OCI-M1 (cell line): Measurements from ENCODE around the gene UBE2E3.
"Not testable (repeated sequence)": the region's sequence is repeated elsewhere in the genome, so short reads cannot be mapped to it uniquely, and the experiment has no call there.

ENCODE experiments used
- DNase-seq: peaks from one replicate; lab custom pipeline; 2025; lab: John Stamatoyannopoulos, UW

Gene UBE2E3

DNA sequence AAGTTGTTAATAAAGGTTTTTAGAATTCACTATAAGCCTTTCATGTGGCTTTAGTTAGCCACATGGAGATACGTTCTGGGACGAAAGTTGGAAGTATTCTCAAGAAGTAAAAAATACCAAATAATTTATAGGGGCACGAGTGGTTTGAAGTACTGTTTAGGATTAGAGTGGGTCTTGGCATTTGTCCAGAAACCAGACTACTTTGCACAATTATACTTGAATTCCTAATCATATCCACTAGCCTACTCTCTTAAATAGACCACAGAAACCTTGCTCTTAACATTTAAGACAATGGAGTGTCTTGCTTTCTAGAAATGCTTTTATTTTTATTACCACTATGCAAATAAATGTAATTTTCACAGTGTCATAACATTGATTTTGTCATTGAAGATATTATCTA lies 44.6 kb downstream of the UBE2E3 start:
- no peak for DNase-seq

DNA sequence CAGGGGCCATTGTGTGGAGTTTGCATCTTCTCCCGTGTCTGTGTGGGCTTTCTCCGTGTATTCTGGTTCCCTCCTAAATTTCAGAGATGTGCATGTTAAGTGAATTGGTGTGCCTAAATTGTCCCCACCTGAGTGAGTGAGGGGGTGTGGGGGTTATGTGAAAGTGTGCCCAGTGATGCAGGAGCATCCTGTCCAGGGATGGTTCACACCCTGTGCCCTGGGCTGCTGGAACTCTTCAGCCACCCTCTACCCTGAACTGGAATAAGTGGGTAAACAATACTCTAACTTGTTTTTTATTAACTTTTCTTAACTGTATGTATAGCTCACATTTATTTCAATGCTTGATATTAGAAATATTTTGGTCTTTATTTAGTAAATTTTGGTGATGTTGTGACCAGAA lies 56.0 kb downstream of the UBE2E3 start:
- no peak for DNase-seq

GRCh38 chr2:181036848-181037603 lies 56.6 kb downstream of the UBE2E3 start:
- DNase-seq = no peak

GRCh38 chr2:181037922-181038321 lies 57.5 kb downstream of the UBE2E3 start:
- DNase-seq = no peak

- no peak for DNase-seq
Measured at GRCh38 chr2:181038796-181039195, 58.4 kb downstream of the UBE2E3 start.

DNA sequence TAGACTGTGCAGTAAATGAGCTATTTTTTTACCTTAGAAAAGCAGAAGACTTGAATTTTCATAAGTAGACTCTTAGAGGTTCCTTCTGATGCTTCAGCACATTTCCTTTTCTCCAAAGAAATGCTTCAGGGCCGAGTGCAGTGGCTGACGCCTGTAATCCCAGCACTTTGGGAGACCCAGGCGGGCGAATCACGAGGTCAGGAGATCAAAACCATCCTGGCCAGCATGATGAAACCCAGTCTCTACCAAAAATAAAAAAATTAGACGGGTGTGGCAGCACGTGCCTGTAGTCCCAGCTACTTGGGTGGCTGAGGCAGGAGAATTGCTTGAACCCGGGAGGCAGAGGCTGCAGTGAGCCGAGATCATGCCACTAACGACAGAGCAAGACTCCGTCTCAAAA lies 60.4 kb downstream of the UBE2E3 start:
- not testable (repeated sequence) for DNase-seq

GRCh38 chr2:181041661-181042060 lies 61.3 kb downstream of the UBE2E3 start:
- DNase-seq = no peak

DNA sequence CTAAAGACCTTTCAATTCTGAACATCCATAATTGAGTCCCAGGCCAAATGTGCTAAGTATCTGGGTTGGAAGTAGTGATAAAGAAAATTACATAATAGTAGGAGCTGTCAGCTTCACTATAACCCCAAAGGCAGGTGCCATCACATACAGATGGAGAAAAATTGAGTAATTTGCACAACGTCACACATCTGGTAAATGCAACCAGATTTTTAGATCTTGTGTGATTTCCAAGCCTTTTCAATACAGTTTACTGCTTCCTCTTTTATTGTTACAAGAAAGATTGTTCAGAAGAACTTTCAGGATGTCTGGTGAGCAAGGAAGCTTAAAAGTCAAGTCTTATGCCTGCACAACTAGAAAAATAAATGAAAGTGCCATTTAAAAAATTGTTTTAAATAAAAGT lies 62.3 kb downstream of the UBE2E3 start:
- no peak for DNase-seq

DNA sequence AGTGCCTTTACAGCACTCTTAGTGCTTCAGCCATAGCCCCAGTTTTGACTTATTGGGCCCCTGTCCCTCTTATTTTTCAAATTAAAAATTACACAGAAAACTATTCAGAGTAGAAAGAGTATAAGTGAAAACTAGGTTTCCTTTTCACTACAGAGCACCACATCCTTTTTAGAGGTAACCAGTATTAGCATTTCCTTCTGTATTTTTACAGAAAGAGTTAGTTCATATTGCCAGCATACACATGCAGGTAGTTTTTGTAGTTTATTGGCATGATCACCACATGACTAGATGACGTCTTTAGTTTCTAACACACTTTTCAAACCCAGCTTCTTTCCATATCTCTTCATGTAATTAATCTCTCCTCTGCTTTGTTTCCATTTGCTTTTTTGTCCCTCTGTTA lies 66.4 kb downstream of the UBE2E3 start:
- no peak for DNase-seq

- no peak for DNase-seq
Measured at GRCh38 chr2:181047829-181048228, 67.4 kb downstream of the UBE2E3 start.

DNA sequence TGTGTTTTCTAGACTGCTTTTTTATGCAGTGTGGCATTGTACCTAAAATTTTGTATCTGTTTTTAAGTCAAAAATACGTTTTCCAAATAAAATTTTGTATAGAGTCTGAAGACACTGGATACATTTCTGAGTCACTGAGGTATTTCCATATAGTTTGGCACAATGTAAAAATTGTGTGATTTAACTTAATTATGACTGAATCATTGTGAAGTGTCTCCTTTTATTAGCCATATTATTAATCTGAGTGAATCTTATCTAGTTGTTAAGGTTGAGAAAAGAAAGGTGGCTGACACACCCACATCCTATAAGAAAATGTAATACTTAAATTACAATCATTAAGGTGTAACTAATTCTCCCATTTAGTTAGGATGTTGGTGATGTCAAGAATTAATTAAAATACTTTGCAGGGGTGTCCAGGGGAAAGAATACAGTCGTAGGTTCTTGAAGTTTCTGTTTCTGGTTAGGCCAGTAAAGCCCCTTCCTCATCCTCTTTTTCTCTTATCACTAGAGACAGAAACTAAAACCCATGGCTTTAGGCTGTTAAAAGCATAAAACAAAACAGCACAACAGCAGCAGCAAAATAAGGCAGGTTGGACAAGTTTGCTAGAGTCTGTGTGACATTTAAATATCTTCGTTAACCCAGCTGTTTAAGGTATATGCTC lies 71.6 kb downstream of the UBE2E3 start:
- DNase-seq = peak; percentile 65

DNA sequence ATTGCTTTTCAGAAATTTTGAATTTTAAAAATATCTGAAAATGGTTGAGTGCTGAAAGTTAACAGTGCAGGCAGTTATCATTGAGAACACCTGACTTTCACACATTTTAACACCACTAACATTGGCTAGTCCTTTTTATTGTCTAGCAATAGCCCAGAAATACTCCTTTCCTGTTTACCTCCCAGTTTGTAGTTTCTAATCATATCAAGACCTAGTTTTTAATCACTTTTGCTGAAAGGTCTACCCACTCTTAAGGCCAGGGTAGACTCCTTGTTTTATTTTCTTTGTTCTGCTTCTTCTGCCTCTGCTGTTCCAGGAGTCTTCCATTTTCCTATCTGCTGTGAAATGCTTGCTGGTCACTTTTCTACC lies 72.1 kb downstream of the UBE2E3 start:
- no peak for DNase-seq

GRCh38 chr2:181054256-181054655 lies 73.9 kb downstream of the UBE2E3 start:
- no peak for DNase-seq

GRCh38 chr2:181054843-181055242 lies 74.4 kb downstream of the UBE2E3 start:
- DNase-seq = no peak

GRCh38 chr2:181058378-181059269 lies 78.2 kb downstream of the UBE2E3 start:
- peak; percentile 78 for DNase-seq

GRCh38 chr2:181063696-181064095 lies 83.3 kb downstream of the UBE2E3 start:
- no peak for DNase-seq

DNA sequence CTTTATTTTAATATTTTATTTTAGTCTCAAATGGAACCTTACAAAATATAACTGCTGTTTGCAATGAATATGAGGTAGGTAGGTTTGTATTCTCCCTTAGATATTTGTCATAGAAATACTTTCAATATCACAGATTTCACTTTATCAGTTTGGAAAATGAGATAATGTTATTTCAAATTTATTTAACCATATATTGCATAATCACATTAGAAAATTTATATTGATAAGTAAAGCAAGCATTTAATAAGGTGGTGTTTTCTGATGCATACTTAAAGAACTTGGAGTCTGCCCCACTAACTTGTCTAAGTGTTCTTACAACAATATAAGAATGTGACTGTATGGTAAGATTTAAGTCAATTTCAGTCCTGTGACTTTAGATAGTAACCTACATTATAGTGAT lies 85.1 kb downstream of the UBE2E3 start:
- no peak for DNase-seq

GRCh38 chr2:181066333-181066732 lies 85.9 kb downstream of the UBE2E3 start:
- DNase-seq = peak; percentile 15

DNA sequence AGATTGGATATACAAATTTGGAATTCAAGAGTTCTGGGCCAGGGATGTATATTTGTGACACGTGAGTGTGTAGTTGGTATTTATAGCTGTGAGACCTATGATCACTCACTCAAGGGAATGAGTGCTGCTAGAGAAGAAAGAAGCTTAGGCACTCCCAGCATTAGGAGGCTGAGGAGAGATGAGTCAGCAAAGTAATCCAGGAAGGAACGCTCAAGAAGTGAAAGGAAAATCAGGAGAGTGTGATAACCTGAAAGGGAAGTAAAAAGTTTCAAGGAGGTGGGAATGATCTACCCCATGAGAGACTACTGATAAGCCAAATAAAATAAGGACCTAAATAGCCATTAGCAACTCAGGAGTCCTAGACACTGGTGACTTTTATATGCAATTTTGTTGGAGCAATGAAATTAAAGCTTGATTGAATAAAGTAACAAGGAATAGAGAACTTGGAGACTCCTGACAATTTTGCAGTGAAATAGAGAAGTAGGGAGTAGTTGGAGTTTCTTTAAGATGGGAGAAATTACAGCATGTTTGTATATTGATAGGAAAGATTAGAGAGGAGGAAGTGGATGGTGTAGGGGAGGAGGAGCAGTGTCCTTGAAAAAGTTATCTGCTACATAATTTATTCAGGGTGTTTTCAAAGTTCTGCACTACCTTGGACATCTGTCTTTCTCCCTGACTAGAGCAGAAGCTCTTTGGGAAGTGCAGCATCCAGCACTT lies 89.9 kb downstream of the UBE2E3 start:
- peak; percentile 71 for DNase-seq

DNA sequence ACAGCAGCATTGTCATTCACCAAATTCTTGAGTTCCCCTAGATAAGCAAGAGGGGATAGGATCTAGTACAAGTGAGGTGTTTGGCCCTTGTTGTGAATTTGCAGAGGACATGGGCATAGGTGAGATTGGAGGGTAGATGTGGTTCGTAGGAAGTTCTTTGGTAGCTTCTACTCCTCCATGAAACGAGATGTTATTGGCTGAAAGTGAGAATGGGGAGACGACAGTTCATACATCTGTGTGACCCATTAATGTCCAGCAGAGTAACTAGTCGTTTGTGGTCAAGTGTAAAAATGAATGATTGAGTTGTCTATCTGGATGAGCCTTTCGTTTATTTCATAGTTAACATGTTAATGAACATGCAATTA lies 90.4 kb downstream of the UBE2E3 start:
- DNase-seq = no peak

DNA sequence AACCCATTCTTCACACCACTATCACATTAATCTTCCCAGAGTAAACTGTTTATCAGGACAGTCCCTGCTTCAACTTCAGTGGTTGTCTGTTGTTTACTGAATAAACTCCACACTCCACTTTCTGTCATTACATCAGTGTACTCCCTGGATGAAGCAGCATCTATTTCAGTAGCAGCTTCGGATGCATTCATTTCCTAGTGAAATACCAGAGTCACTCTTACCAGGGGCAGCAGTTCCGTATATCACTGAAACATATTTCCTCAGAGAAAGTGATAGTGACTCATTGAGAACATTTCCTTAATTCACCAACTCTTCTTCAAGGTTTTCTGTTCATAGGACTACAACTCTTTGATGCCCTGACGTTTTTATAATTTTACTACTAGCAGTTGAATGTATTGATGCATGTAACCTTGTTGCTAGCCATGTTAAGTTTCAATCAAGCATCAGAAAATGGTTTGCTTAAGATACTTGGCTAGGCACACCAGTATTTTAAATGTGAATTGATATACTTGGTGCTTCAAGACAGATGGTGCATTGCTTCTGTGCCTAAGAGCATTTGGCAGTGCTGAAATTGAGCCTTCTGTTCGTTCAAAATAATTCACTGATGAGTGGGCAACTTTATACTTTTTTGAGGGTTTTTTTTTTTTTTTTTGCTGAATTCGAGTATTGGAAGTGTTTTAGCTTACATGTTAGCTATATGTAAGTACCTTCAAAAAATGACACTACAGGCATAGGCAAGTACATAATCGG lies 92.3 kb downstream of the UBE2E3 start:
- peak; percentile 16 for DNase-seq
